Endothelial cell (in vitro differentiated cells): ENCODE data around the gene GNLY. TPM values are rescaled to one million over a fixed set of nuclear protein-coding genes. Genes with fewer than 3 reads are reported as not detected.

Experiments used
- DNase-seq: peaks from one replicate; pipeline ENCODE4 v3.0.0; 2021; ENCODE audit warnings: low spot score
- H3K27ac Mint-ChIP-seq: one replicate; pipeline ENCODE4 v1.8.0; 2021; ENCODE audit warnings: mixed read lengths, inconsistent platforms; ENCODE audit not compliant: unreplicated experiment
- H3K27me3 Mint-ChIP-seq: one replicate; pipeline ENCODE4 v1.8.0; 2021; ENCODE audit warnings: mild to moderate bottlenecking, moderate library complexity, mixed read lengths, inconsistent platforms; ENCODE audit not compliant: unreplicated experiment
- H3K36me3 Mint-ChIP-seq: one replicate; pipeline ENCODE4 v1.8.0; 2021; ENCODE audit warnings: mild to moderate bottlenecking, low read depth, mixed read lengths, inconsistent platforms; ENCODE audit not compliant: unreplicated experiment
- H3K4me1 Mint-ChIP-seq: one replicate; pipeline ENCODE4 v1.8.0; 2021; ENCODE audit warnings: mild to moderate bottlenecking, mixed read lengths, inconsistent platforms; ENCODE audit not compliant: unreplicated experiment
- H3K4me3 Mint-ChIP-seq: one replicate; pipeline ENCODE4 v1.8.0; 2021; ENCODE audit warnings: mild to moderate bottlenecking, mixed read lengths, inconsistent platforms; ENCODE audit not compliant: unreplicated experiment
- H3K9me3 Mint-ChIP-seq: one replicate; pipeline ENCODE4 v1.8.0; 2021; ENCODE audit warnings: mixed read lengths, inconsistent platforms; ENCODE audit not compliant: unreplicated experiment
- total RNA-seq: library from RNA; stranded (reverse); fragmentation: NEBNext Ultra II Directional; extraction: Animal tissue kit (Norgen Biotek cat#: 25700); gene quantifications from one replicate; pipeline ENCODE4 v1.2.1, GENCODE V29; 2021; ENCODE audit not compliant: unreplicated experiment
- TF ChIP-seq, protein P1 (sequence below): fragments of 200-600 bp; sonication (generic); IDR thresholded peaks from one replicate; pipeline ENCODE4 v1.5.0; 2021; ENCODE audit warnings: antibody characterized with exemption; ENCODE audit not compliant: unreplicated experiment

The GNLY gene
- total RNA-seq, 1 donor from 2014 or later, result not detected

DNA sequence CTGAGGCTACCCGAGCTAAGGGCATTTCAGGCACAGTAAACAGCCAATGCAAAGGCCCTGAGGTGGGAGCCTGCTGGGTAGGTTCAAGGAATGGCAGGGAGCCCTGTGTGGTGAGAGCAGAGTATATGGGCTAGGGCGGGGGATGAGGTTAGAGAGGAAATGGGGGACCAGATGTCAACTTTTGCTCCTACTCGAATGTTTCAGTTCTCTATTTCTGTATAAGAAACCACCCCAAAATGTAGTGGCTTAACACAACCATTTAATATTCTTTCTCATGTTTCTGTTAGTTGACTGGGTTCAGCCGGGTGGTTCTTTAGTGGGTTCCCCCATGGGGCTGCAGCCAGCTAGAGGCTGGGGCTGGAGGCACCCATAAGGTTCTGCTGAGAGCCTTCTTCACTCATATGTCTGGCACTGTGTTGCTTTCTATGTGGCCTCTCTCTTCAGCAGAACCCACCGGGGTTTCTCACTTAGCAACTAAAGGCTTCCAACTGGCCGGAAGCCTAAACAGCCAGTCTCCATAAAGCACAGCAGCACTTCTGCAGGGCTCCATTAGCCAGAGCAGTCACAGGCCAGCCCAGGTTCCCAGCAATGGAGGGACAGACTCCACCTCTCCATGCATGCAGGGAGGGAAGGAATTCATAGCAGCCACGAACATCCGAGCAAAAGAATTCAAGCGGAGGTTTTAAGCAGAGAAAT is 54.0 kb downstream of the GNLY start:
- Mint-ChIP-seq H3K36me3 (peaks cover 3% of the 10 kb centered on the region), H3K4me1 (peaks cover 5% of the 10 kb centered on the region), H3K27me3 (peaks cover 12% of the 10 kb centered on the region), H3K9me3 (no peaks in the 10 kb centered on the region), H3K4me3 (no peak overlapping the region), H3K27ac (no peak overlapping the region)
- DNase-seq, result no peak
- TF ChIP-seq, protein P1, sequence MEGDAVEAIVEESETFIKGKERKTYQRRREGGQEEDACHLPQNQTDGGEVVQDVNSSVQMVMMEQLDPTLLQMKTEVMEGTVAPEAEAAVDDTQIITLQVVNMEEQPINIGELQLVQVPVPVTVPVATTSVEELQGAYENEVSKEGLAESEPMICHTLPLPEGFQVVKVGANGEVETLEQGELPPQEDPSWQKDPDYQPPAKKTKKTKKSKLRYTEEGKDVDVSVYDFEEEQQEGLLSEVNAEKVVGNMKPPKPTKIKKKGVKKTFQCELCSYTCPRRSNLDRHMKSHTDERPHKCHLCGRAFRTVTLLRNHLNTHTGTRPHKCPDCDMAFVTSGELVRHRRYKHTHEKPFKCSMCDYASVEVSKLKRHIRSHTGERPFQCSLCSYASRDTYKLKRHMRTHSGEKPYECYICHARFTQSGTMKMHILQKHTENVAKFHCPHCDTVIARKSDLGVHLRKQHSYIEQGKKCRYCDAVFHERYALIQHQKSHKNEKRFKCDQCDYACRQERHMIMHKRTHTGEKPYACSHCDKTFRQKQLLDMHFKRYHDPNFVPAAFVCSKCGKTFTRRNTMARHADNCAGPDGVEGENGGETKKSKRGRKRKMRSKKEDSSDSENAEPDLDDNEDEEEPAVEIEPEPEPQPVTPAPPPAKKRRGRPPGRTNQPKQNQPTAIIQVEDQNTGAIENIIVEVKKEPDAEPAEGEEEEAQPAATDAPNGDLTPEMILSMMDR, result no peak

Other genes starting within 250 kb of the GNLY start
- gene MAT2A, start 155.2 kb upstream of the GNLY start, total RNA-seq, result 151 TPM
- 145 TPM for gene GGCX, start 132.9 kb upstream of the GNLY start, total RNA-seq
- 225 TPM for gene VAMP8, start 116.8 kb upstream of the GNLY start, total RNA-seq
- gene VAMP5, start 109.9 kb upstream of the GNLY start, total RNA-seq, result 296 TPM
- gene RNF181, start 98.6 kb upstream of the GNLY start, total RNA-seq, result 155 TPM
- gene TMEM150A, start 91.7 kb upstream of the GNLY start, total RNA-seq, result 42.4 TPM
- 47.5 TPM for gene C2orf68, start 82.3 kb upstream of the GNLY start, total RNA-seq
- gene USP39, start 78.2 kb upstream of the GNLY start, total RNA-seq, result 64.0 TPM
- not detected for gene SFTPB, start 26.2 kb upstream of the GNLY start, total RNA-seq
- gene ATOH8, start 59.6 kb downstream of the GNLY start, total RNA-seq, result 1.8 TPM
- gene ST3GAL5, start 194.6 kb downstream of the GNLY start, total RNA-seq, result 49.8 TPM